DMS153 treated with DMSO at 0.1 percent for 48 hours (cell line): ENCODE measurements around the gene IFIT1B.
"Not testable (repeated sequence)": the region's sequence is repeated elsewhere in the genome, so short reads cannot be mapped to it uniquely, and the experiment has no call there.

ENCODE experiments used
- DNase-seq: peaks from one replicate; lab custom pipeline; 2025; ENCODE audit not compliant: unreplicated experiment; lab: John Stamatoyannopoulos, UW

The IFIT1B gene

GRCh38 chr10:89412276-89412675 lies 34.4 kb downstream of the IFIT1B start:
- DNase-seq = not testable (repeated sequence)

DNA sequence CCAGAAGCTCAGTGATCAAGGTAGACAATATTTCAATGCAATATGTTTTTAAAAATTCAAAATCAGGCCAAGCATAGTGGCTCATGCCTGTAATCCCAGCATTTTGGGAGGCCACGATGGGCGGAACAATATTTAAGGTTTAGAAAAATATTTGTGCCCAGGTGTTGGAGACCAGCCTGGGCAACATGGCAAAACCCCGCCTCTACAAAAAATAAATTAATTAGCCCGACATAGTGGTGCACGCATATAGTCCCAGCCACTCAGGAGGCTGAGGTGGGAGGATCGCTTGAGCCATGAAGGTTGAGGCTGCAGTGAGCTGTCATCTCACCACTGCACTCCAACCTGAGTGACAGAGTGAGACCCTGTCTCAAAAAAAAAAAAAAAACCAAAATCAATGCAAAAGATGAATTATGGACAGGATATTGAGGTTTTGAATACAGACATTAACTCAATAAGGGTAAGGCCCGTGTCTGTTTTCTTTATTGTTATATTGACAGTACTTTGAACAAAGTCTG lies 35.6 kb downstream of the IFIT1B start:
- no peak for DNase-seq

GRCh38 chr10:89414146-89414878 lies 36.5 kb downstream of the IFIT1B start, which contains the start of gene IFIT5:
Gene IFIT5 (plus strand): TSS chr10:89414568. CDS start chr10:89414799, 231 bp downstream.
- peak; percentile 80 for DNase-seq

- DNase-seq = peak; percentile 25
Observed at GRCh38 chr10:89414879-89415821, 37.3 kb downstream of the IFIT1B start.

- no peak for DNase-seq
Observed at GRCh38 chr10:89416465-89416864, 38.6 kb downstream of the IFIT1B start.

DNA sequence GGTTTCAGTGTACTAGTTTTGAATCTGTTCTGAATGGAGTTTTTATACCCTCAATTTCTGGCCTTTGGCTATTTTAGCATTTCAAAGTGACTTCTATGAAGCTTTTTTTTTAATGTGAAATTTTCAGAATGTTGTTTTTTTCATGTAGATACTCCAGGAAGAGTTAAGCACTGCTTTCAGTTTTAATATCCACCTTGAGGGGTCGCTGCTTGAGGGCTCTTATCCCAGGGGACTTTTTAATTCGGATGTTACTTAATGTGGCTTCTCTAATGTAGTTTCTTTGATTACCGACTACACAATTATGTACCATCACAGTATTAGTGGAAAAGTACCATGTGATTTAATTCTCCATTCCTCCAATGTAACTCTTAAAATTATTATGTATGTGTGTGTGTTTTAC lies 41.7 kb downstream of the IFIT1B start:
- DNase-seq = no peak

DNA sequence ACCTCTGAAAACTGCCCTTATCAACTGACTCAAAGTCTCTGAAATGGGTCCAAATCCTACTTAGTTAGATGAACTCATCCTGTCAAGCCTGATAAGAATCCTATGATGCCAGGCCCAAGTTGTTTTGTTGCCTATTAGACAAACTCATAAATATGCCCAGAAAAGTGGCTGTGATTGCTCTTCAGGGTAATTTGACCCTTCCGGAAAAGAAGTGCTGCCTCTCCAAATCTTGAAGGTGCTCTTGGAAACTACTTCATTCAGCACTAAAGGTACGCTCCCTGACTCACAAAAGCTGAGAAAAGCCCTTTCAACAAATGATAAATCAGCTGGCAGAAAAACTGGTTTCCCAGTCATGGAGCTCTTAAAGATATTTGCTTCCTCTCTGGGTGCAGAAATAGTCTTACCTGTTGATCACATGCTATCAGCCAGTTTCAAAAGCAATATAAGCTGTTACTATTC lies 43.2 kb downstream of the IFIT1B start:
- DNase-seq = no peak

- no peak for DNase-seq
Observed at GRCh38 chr10:89425000-89425399, 47.1 kb downstream of the IFIT1B start.

DNA sequence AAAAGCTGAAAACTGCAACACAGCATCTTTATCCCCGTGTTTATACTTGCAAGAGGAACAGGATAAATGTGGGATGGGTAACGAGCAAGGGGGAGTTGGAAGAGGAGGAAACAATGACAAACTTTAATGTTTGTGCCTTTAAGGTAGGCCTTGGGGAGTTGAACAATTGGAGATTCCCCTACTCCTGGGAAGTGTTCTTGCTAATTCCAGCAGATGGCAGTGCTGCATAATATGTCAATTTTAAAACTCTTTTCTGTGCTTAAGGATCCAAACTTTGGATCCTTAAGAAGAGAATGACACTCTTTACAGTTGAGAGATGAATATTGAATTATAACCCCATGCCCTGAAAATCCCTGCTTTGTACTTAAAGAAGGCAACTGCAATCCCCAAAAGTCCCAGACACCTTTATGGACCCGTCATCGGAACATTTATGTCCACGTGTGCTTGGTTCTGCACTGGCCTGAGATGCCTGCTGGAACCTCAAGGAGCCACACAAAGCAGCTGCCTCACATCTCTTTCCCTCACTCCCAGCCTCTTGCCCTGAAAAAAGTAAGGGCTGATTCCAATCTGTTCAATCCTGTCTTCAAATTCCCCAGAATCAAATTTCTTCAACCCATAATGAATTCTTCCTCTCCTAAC lies 48.5 kb downstream of the IFIT1B start:
- DNase-seq = peak; percentile 47

DNA sequence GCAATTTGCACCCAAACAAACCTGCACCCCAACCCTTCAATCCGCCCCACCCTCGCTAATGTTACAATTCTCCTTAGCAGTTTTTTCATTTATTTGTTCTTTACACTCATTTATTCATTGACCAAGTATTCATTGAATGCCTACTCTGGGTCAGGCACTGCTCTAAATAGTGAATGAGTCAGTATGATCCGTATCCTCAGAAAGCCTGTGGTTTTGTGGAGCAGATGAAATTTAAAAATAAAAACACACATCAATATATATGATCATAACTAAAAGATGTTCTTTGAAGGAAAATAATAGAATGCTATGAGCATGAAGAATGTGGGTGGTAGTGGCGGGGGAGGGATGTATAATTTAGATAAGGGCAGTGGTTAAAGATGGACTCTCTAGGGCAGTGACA lies 49.8 kb downstream of the IFIT1B start:
- no peak for DNase-seq

- DNase-seq = no peak
Observed at GRCh38 chr10:89428877-89429276, 51.0 kb downstream of the IFIT1B start.

- DNase-seq = no peak
Observed at GRCh38 chr10:89431977-89432376, 54.1 kb downstream of the IFIT1B start.
